HG03135 (cell line): Measurements from ENCODE around the gene PSMD6.

Source experiments
- ATAC-seq: cut with Tn5 transposase; IDR thresholded peaks from one replicate; pipeline ENCODE4 v1.9.1; 2021; ENCODE audit warnings: mild to moderate bottlenecking, moderate library complexity; ENCODE audit not compliant: unreplicated experiment

The PSMD6 gene

DNA sequence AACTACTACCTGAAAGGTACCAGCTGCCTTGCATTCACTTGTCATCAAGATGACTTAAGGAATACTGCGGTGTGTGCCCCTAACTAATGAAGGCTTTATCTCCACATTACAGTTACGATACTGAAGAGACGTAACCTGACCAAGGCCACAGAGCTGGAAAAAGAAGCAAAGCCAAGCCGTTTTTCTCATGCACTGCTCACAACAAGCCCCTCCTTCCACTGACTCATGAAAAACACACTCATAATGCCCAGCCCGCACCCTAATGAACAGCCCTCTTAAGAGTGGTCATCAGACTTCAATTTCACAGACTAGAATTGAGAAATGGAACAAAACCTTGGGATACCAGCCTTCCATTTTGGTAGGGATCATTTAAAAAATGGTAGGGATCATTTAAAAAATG, 11.6 kb downstream of the PSMD6 start:
- no peak for ATAC-seq

GRCh38 chr3:64010199-64010598, 13.1 kb downstream of the PSMD6 start:
- no peak for ATAC-seq

- ATAC-seq, result no peak
These were observed 13.8 kb downstream of the PSMD6 start for GRCh38 chr3:64009528-64009927.

GRCh38 chr3:64008487-64009351, 14.6 kb downstream of the PSMD6 start:
- ATAC-seq, result no peak

DNA sequence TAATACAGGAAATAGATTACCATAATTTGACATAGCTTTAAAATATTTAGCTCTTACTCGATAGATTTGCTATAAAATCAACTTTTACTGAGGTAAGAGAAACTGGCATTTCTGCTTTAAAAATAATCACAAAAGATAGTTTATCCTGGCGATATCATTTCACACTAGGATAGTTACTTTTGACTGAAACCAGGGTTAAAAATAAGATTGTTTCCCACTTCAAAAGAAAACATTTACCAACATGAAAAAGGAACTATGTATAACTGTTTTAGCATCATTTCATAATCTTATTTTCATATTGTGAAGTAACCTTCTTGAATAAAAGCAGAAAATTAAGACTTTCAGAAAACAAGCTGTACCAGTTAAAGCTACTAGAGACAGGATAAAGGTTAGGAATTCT, 15.3 kb downstream of the PSMD6 start:
- no peak for ATAC-seq

- no peak for ATAC-seq
These were observed 19.7 kb downstream of the PSMD6 start for GRCh38 chr3:64003589-64003988.

DNA sequence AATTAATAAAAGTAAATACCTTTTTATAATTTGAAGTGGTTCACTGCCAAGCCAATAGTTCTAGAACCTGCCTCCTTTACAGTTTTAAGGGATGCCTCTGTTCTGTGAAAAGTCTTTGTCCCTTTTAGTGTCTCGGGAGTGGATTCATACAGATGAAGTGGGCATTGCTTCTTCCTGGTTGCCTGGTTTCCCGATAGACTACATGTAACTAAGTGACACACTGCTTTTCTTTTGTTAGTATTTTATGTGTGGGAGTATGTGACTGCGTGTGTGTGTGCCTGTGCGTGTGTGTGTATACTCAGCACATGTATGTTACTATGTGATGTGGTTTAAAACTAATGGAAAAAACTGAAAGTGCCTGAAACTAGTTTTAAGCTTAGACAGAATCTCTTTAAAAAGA, 21.1 kb downstream of the PSMD6 start:
- no peak for ATAC-seq

- ATAC-seq, result no peak
These were observed 22.7 kb downstream of the PSMD6 start for GRCh38 chr3:64000453-64001055.

DNA sequence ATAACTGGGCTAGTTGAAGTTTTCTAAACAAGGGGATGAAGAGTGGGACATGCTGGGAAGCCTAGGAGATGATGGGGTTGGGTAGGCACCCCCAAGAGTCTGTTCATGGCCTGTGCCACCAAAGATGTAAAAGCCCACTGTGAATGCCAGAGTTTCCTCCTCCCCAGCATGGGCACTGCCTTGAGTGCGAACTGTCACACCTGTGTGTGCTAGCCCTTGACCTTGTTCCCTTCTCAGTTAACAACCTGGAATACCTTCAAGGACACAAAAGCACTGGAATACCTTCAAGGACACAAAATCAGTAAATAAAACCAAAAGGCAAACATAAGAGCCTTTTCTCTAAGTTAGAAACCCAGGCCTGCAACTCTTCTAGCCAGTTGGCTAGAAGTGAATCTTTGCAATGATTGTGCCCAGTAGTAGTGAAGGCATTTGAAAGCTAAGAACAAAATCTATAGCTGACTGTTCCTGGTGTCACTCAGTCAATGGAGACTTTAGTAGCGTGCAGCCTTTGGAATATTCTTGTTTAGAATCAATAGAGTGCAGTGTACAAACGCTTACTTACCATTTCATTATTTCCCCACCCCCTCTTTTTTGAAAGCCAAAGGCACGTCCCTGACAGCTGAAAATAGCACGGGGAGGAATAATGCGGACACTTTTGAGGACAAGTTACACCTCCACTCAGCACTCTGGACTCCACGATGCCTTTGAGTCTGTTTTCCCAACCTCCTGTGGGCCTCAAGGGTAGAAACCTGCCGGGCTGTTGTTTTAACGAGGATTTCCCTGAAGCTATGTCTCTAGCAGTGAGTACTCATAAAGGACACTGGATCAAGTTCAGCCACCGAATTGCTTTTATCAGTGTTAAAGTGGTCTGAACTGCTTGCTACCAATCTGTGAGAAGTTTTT, 24.2 kb downstream of the PSMD6 start:
- ATAC-seq, result no peak

DNA sequence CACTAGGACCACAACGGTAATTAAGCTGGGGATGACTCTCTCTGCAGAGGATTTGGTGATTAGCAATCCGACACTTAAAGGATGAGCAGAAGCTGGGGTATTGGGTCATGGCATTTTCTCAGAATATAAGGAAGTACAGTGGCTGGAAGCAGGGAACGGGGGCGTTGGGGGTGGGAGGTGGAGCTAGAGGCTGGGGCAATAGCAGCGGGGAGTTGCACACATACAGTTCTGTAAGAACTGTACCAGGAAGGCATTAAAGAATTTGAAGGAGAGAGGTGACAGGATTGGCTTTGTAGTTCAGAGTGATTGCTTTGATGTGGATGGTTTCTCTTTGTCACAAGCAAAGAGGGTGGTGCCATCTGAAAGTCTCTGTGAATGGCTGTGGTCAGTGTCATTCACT, 28.2 kb downstream of the PSMD6 start:
- no peak for ATAC-seq

DNA sequence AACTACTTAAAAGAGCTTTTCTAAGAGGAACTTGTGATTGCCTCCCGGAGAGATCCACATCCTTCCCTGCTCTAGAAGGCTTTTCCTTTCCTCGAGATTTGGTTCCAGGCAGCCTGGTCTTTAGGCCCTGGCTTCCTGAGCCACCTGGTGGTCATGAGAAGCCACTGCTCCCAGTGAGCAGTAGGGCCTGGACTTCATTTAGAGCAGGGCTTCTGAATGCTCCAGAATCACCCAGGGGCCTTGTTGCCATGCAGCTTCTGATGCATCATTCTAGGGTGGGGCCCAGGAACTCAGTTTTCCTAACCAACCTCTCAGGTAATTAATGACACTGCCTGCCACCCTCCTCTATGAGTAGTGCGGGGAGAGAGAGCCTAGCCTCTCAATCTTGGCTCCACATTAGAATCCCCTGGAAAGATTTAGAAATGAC, 29.6 kb downstream of the PSMD6 start:
- peak; percentile 75 for ATAC-seq

DNA sequence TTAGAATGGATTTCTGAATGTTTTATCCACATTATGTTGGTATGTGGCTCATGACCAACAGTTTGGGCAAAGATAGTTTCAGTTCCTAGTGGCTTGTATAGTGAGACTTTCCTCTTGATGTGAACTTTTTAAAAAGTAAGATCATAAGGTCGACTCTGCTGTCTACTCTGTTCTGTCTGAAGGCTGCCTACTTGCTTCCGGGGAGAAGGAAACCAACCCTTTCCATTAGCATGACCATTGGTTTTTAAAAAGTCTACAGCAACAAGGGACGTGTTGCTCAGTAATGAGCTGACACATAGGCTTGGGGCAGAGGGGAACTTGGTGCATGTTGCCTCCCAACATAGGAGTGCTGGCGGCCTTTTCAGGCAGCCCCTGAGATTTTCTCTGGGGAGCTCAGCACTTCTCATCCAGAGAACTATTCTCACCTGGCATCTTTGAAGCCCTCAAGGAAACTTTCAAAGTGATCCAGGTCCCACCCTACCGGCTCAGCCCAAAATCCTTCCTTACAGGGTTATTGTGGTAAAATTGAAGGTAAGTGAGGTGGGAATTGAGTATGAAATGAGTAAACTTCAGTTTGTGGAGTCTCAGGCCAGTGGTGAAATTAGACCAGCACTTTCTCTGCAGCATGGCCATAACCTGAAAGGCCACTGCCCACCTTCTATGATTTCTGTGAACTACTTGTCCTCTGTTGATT, 30.6 kb downstream of the PSMD6 start:
- ATAC-seq, result no peak

DNA sequence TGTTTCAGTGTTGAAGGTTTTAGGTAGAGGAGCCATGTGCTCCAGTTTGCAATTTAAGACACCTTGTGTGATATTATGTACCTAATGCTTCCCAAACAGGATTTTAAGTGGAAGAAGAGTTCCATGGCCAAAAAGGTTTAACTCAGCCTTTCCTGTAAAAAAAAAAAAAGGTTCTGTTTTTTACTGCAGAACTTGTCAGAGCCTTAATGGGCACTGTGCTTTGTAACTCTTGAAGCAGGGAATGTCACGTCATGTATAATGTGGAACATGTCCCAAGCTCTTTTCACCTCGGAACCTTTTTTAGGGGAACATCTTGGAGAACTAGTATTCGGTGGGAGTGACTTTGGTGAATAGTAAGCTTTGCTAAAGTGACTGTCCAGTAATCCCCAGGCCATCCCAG, 31.6 kb downstream of the PSMD6 start:
- no peak for ATAC-seq

DNA sequence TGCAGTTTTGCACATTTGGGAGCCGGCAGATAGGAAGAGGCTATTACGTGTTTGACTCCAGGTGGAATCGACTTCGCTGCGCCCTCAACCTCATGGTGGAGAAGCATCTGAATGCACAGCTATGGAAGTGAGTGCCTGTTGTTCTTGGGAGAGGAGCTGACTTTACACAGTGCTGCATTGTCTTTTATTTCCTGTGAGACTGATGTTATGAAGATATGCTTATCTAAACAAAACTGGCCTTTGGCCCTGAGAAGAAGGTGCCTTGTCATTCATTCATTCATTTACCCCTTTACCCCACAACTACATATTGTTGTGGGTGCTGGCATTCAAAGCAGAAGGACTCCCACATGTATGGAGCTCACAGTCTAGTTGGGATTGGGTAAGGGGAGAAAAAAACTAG, 32.6 kb downstream of the PSMD6 start:
- no peak for ATAC-seq

GRCh38 chr3:63990204-63990603, 33.1 kb downstream of the PSMD6 start:
- no peak for ATAC-seq

GRCh38 chr3:63988943-63989342, 34.4 kb downstream of the PSMD6 start:
- ATAC-seq, result no peak

GRCh38 chr3:63986831-63987230, 36.5 kb downstream of the PSMD6 start:
- no peak for ATAC-seq

- no peak for ATAC-seq
These were observed 37.1 kb downstream of the PSMD6 start for GRCh38 chr3:63986146-63986545.

DNA sequence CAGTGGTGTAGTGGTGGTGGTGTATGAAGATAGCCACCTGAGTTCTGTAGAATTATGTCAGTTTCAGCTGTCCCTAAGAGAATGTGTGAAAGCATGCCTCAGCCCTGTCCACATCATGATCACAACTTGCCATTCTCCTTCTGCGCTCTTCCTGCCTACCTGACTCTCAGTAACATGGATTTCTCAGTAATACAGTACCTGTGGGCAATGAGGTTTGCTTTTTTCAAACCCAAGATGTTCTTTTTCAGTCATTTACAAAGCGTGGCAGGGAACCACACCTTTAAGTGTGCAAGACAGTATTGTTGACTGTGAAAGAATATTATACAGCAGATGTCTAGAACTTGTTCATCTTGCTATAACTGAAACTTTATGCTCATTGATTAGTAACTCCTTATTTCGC, 38.9 kb downstream of the PSMD6 start:
- ATAC-seq, result no peak

DNA sequence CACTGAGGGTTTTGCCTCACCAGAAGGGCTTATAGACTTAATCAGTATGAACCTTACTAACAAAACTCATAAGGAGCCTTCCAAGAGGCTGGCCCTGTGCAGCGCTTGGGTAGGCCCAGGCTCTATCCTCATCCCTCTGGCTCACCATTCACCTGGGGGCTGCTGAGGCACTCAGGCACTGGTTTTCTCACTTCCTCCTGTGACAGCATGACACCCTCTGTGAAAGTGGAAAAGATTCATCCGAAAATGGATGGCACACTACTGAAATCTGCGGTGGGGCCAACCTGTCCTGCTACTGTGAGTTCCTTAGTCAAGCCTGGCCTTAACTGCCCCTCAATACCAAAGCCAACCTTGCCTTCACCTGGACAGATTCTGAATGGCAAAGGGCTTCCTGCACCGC, 41.3 kb downstream of the PSMD6 start:
- ATAC-seq, result no peak
